Renal cortex interstitium (tissue), 11 donors: ENCODE data around the gene KRT5. TPM values are rescaled to one million over a fixed set of nuclear protein-coding genes. Genes with fewer than 3 reads are reported as not detected.
"Not testable (repeated sequence)": the region's sequence is repeated elsewhere in the genome, so short reads cannot be mapped to it uniquely, and the experiment has no call there.

Experiments used
- DNase-seq, 11 donors: peaks; one replicate each; pipeline ENCODE4 v3.0.0-alpha.2; 2013; ENCODE audit warnings: low read depth in 9 of 11, low spot score in 4 of 11; ENCODE audit errors: extremely low read depth in 1 of 11
- polyA plus RNA-seq, 3 donors: library from polyadenylated mRNA; unstranded; fragments of 120-200 nt; gene quantifications; one replicate each; pipeline ENCODE4 v1.2.1, GENCODE V29; 2013; ENCODE audit not compliant: insufficient read length in 3 of 3

The KRT5 gene
- polyA plus RNA-seq, 3 donors, result 0.24 to 0.33 (median 0.27) TPM

- no peak for DNase-seq
Measured at GRCh38 chr12:52501490-52501889, 18.7 kb downstream of the KRT5 start.

GRCh38 chr12:52500574-52500973 is 19.6 kb downstream of the KRT5 start:
- not testable (repeated sequence) for DNase-seq

DNA sequence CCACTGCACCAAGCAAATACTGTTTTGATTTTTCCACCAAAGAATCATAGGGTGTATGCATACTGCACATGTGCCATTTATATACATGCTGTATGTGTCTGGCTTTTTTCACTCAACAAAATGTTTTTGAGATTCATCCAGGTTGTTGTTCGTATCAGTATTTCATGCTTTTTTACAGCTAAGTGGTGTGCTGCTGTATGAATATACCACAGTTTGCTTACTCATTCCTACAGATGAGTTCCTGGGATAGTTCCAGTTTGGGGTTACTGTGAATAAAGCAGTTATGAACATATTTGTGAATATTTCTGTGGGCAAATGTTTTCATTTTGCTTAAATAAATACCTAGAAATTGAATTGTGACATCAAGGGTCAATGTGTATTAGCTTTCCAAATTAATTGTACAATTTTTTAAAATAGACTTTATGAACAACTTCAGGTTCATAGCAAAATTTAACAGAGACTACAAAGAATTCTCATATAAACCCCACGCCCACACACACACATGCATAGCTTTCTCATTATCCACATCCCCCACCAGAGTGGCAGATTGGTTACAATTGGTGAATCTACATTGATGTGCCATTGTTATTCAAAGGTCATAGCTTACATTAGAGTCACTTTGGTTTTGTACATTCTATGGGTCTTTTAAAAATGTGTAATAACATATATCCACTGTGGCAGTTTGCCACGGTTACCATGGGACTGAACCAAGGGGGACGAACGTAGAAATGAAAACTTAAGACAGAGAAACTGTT is 20.2 kb downstream of the KRT5 start:
- DNase-seq, result no peak

DNA sequence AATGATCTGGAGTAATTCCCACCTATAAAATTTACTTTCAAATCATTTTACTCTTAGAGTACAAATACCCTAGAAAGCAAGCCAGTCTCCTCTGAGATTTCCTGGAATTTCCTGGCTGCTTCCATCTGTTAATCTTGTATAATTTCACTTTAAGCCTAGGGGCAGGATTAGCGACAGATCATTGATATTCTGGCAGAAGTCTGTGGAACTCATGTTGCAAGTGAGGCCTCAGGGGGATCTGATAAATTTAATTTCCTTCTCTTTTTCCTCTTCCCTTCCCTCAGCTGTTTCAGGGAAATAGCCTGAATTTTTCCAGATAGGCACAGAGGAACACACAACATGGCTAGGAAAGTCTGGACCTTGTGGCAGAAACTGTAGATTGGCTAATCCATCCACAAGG is 21.2 kb downstream of the KRT5 start:
- DNase-seq, result no peak

- no peak for DNase-seq
Measured at GRCh38 chr12:52497975-52498374, 22.2 kb downstream of the KRT5 start.

DNA sequence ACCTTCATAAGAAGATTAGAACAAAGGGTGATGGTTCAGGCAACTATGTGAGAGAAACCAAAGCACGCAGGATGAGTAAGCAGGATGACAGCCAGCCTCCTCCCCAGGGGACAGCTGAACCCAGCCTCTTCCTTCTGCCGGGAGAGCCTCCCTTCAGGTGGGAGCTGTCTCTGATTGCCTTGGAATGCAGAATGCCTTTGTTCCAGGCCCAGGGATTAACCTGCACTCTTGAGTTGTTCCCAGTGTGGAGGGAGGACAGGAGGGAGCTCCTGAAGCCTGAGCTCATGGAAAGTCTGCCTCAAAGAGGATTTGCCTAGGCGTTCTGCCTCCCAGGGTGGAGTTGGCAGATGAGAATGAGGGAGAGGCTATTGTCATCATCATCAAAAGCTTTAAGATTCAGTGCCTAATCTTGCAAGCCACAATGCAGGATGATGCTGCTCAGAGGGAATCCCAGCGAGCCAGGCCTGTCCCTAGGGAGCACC is 23.6 kb downstream of the KRT5 start:
- DNase-seq, result no peak

DNA sequence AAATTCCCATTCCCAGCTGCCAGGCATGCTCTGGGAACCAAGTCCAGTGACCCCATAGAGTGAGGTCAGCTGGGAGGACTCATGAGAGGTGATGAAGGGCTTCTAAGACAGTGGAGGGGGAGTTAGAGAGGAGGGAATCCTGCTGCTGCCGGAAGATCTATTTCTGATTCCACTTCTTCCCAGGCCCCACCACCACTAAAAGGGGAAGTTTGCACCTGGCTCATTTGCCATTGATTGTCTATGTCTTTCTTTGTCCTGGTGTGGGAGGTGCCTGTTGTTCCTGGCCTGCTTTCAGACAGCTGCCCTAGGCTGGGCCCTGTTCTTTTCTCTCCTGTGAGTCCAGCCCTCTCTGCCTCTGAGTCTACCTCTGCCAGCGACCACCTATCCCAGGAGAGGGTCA is 24.1 kb downstream of the KRT5 start:
- no peak for DNase-seq

- DNase-seq, result peak in 7 of 11 donors; percentile 10 to 36 (median 17)
Measured at GRCh38 chr12:52495389-52495788, 24.8 kb downstream of the KRT5 start.

DNA sequence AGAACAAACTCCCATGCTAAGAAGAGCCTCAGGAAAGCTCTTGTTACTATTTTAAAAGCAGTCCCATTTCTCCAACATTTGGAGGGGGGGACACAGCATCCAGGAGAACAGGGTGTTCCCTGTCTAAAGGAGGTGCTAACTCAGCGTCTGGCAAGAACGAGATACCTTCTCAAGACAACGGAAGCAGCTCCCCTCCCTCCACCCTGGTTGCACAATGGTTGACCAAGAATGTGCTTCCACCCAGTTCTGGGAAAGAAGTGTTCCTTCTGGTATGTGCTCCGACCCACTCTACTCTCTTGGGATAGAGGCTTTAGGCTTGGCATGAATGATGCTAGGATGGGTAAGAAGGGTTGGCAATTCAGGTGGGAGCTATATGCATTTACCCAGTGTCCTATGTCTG is 25.7 kb downstream of the KRT5 start:
- no peak for DNase-seq

DNA sequence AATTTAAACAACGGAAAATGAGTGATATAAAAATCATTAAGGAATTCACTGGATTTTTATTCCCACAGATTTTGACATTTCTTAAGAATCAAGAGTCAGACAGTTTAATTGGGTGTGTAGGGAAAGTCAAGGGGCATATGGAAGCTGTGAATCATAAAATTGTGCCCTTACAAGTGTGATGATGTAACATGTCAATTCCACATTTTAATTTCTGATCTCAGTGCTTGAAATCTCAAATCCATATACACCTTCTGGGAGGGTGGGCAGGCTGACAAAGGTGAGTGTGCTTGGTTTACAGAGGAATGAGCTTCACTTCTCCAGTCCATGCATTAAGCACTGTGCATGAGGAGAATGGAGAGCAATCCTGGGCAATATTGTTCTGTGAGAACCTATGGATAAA is 26.1 kb downstream of the KRT5 start:
- DNase-seq, result no peak

DNA sequence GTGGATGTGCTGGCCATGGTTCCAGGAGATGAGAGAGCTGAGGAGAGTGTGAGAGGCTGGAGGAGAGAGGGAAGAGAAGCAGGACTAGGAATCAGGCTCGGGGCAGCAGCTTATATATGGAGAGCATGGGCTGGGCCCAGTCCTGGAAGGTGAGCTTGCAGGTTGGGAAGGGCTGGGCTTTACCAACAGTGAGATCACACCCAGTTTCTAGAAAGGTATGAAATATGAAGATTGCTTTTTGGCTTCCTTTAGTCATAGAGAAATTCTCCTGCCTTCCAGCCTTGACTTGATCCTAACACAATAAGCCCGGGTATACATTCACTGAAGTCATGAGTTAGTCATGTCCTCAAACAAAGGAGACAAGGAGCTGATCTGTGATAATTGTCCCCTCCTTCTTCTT is 27.0 kb downstream of the KRT5 start, which contains the start of gene KRT6A:
Gene KRT6A, minus strand, starts transcription at position 86 of the 400 bp plus-strand sequence. Its CDS starts 69 bp downstream, at position 17.
- no peak for DNase-seq

DNA sequence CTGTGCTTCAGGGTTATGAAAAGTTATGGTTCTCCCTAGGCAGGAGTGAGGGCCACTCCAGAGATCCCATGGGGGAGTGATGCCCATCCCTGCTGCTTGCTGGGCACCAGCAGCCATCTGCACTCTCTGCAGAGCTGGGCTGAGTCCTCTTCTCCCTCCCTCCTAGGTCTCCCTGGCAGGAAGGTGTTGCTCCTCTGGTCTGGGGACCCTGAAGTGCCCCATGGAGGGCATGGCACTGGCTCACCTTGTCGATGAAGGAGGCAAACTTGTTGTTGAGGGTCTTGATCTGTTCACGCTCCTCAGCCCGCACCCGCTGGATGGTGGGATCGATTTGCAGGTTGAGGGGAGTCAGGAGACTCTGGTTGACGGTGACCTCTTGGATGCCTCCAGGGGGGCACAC is 27.8 kb downstream of the KRT5 start:
- not testable (repeated sequence) for DNase-seq

DNA sequence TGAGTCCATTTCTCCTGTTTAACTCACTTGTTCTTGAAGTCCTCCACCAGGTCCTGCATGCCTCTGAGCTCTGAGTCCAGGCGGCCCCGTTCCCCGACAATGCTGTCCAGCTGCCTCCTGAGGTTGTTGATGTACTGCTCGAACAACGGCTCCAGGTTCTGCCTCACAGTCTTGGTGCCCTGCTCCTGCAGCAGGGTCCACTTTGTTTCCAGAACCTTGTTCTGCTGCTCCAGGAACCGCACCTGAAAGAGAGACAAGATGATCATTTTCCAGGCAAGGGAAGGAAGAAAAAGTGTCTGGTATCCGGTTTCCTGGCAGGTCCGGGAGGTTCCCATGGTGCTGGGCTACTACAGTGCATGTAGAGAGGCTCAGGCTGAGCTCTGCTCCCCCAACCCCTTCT is 28.7 kb downstream of the KRT5 start:
- not testable (repeated sequence) for DNase-seq

DNA sequence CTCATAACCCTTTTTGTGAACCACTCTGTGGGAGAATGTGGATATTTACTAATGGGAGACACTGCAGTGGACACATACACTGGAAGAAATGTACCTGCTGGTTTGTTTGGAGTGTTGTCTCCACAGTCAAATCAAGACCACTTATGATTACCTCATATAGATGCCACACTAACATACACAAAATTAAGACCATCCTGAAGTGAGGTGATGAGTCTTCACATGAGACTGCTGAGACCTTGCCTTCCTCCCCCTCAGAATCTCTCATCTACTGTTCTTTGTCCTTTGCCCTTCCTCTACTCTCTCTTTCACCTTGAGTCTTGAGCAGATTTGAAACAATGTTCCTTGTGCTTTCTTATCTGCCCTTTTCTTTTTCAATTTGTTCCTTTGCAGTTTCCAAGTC is 31.5 kb downstream of the KRT5 start:
- DNase-seq, result no peak

- not testable (repeated sequence) for DNase-seq
Measured at GRCh38 chr12:52487744-52488443, 32.3 kb downstream of the KRT5 start.

GRCh38 chr12:52487211-52487610 is 33.0 kb downstream of the KRT5 start:
- no peak for DNase-seq

- DNase-seq, result no peak
Measured at GRCh38 chr12:52486166-52487105, 33.8 kb downstream of the KRT5 start.

- no peak for DNase-seq
Measured at GRCh38 chr12:52480073-52480472, 40.1 kb downstream of the KRT5 start.

- DNase-seq, result no peak
Measured at GRCh38 chr12:52477651-52478050, 42.5 kb downstream of the KRT5 start.
